ENCODE measurements around the gene CARD19. TPM values are rescaled to one million over a fixed set of nuclear protein-coding genes. Genes with fewer than 3 reads are reported as not detected.

Gene CARD19
- total RNA-seq, 1 experiment from 2014 or later = 11.4 TPM

- H3K36me3 ChIP-seq (ENCODE audit: control insufficient read depth, insufficient read depth, low read length) = no peaks in the 10 kb centered on the region; the same call in 1 of the 2 replicates
- Mint-ChIP-seq H3K27me3 (ENCODE audit: insufficient read depth, unreplicated experiment) (no peaks in the 10 kb centered on the region), H3K9me3 (ENCODE audit: unreplicated experiment) (no peaks in the 10 kb centered on the region), H3K4me1 (ENCODE audit: low read depth, unreplicated experiment) (no peaks in the 10 kb centered on the region), H3K36me3 (ENCODE audit: insufficient read depth, unreplicated experiment) (peaks cover 18% of the 10 kb centered on the region), H3K27ac (ENCODE audit: unreplicated experiment) (no peak overlapping the region), H3K4me3 (ENCODE audit: unreplicated experiment) (no peak overlapping the region)
- POLR2A ChIA-PET = no interaction called here
- BruUV-seq (replicated peaks) = no TSS peak
- intact Hi-C loops (cut with micrococcal nuclease; ENCODE audit: unreplicated experiment) = no loop called here
- no peaks in the 10 kb centered on the region for H3K27me3 ChIP-seq (replicated peaks; ENCODE audit: control insufficient read depth, insufficient read depth, low read length)
- TF ChIP-seq CTCF (IDR thresholded peaks at IDR 0.05; ENCODE audit: insufficient read depth in 1 of 2, low read depth in 1 of 2, low read length in 1 of 2, severe bottlenecking in 1 of 2, unreplicated experiment in 1 of 2) = no peak
- CTCF ChIA-PET = interaction anchor here (0.9 kb wide), 1 partner anchor 31 kb away, joined by 3 read pairs; no protein-coding TSS in a partner anchor
- no peak overlapping the region for H3K4me3 ChIP-seq (ENCODE audit: low read depth, low read length)
- H3K4me1 ChIP-seq = no peaks in the 10 kb centered on the region
- no peaks in the 10 kb centered on the region for H3K9me3 ChIP-seq
- no peak for DNase-seq
Measured at GRCh38 chr9:93122721-93123221, 26.8 kb downstream of the CARD19 start.

DNA sequence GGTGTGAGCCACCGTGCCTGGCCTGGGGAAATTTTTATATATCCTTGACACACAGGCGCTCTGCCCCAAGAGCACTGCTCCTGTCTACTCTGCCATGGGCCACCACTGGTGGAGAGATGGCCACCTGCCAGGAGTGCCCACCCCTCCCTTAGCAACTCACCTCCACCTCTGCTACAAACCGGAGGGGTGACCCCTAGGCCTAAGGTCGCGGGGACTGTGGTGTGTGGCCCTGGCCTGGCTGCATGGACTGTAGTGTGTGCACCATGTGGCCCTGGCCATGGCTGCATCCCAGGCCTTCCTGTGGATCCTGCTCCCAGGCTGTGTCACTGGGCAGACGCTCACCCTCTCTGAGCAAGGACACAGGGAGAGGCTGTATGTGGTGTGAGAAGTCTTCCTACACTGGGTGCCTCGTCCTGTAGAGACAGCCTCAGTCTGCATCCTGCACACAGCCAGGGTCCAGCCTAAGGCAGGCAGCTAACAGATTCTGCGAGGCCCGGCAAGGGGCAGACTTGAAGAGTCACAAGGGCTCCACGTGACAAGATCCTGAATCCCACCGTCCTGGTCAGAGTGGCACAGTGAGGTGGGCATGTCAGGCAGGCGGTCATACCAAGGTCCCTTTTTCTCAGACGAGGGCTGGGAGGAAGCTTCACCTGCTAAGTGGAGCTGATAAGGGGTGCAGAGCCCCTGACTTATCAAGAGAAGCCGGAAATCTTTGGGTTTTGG lies 27.7 kb downstream of the CARD19 start:
- H3K9me3 ChIP-seq = no peaks in the 10 kb centered on the region
- no peak for TF ChIP-seq CTCF (IDR thresholded peaks at IDR 0.05; ENCODE audit: insufficient read depth in 1 of 2, low read depth in 1 of 2, low read length in 1 of 2, severe bottlenecking in 1 of 2, unreplicated experiment in 1 of 2)
- H3K27me3 Mint-ChIP-seq (ENCODE audit: insufficient read depth, unreplicated experiment) = no peaks in the 10 kb centered on the region
- no TSS peak for BruUV-seq (replicated peaks)
- ChIA-PET POLR2A (no interaction called here), CTCF (no interaction called here)
- no peak overlapping the region for H3K4me3 ChIP-seq (ENCODE audit: low read depth, low read length)
- peaks cover 14% of the 10 kb centered on the region for H3K36me3 Mint-ChIP-seq (ENCODE audit: insufficient read depth, unreplicated experiment)
- no peaks in the 10 kb centered on the region for H3K9me3 Mint-ChIP-seq (ENCODE audit: unreplicated experiment)
- H3K27me3 ChIP-seq (replicated peaks; ENCODE audit: control insufficient read depth, insufficient read depth, low read length) = no peaks in the 10 kb centered on the region
- DNase-seq = no peak
- intact Hi-C loops (cut with micrococcal nuclease; ENCODE audit: unreplicated experiment) = no loop called here
- no peaks in the 10 kb centered on the region; the same call in 1 of the 2 replicates for H3K36me3 ChIP-seq (ENCODE audit: control insufficient read depth, insufficient read depth, low read length)
- no peaks in the 10 kb centered on the region for H3K4me1 Mint-ChIP-seq (ENCODE audit: low read depth, unreplicated experiment)
- H3K27ac Mint-ChIP-seq (ENCODE audit: unreplicated experiment) = no peak overlapping the region
- no peak overlapping the region for H3K4me3 Mint-ChIP-seq (ENCODE audit: unreplicated experiment)
- H3K4me1 ChIP-seq = no peaks in the 10 kb centered on the region

- H3K9me3 ChIP-seq = no peaks in the 10 kb centered on the region
- H3K4me3 Mint-ChIP-seq (ENCODE audit: unreplicated experiment) = no peak overlapping the region
- no peak overlapping the region for H3K27ac Mint-ChIP-seq (ENCODE audit: unreplicated experiment)
- H3K4me1 Mint-ChIP-seq (ENCODE audit: low read depth, unreplicated experiment) = no peaks in the 10 kb centered on the region
- no peak for TF ChIP-seq CTCF (IDR thresholded peaks at IDR 0.05; ENCODE audit: insufficient read depth in 1 of 2, low read depth in 1 of 2, low read length in 1 of 2, severe bottlenecking in 1 of 2, unreplicated experiment in 1 of 2)
- no peaks in the 10 kb centered on the region; the same call in 1 of the 2 replicates for H3K36me3 ChIP-seq (ENCODE audit: control insufficient read depth, insufficient read depth, low read length)
- no TSS peak for BruUV-seq (replicated peaks)
- no peak for DNase-seq
- H3K36me3 Mint-ChIP-seq (ENCODE audit: insufficient read depth, unreplicated experiment) = peaks cover 13% of the 10 kb centered on the region
- intact Hi-C loops (cut with micrococcal nuclease; ENCODE audit: unreplicated experiment) = no loop called here
- ChIA-PET POLR2A (no interaction called here), CTCF (no interaction called here)
- H3K4me3 ChIP-seq (ENCODE audit: low read depth, low read length) = no peak overlapping the region
- H3K9me3 Mint-ChIP-seq (ENCODE audit: unreplicated experiment) = no peaks in the 10 kb centered on the region
- H3K27me3 ChIP-seq (replicated peaks; ENCODE audit: control insufficient read depth, insufficient read depth, low read length) = no peaks in the 10 kb centered on the region
- no peaks in the 10 kb centered on the region for H3K27me3 Mint-ChIP-seq (ENCODE audit: insufficient read depth, unreplicated experiment)
- no peaks in the 10 kb centered on the region for H3K4me1 ChIP-seq
Measured at GRCh38 chr9:93124793-93125192, 28.8 kb downstream of the CARD19 start.
